Right lobe of liver (tissue), 6 donors: ENCODE measurements around the gene SPSB2. TPM values are rescaled to one million over a fixed set of nuclear protein-coding genes. Genes with fewer than 3 reads are reported as not detected.
A peak's percentile ranks its signal among the peaks of the same experiment; 100 is the strongest.

Source experiments
- ATAC-seq, 4 donors: fragments of 200-7000 bp; cut with Tn5 transposase; one replicate each; pipeline ENCODE4 v1.9.1; 2020; ENCODE audit warnings: mild to moderate bottlenecking in 4 of 4, moderate library complexity in 4 of 4
- DNase-seq, 3 donors: peaks; one replicate each; pipeline ENCODE4 v3.0.0-alpha.2; 2020
- H3K27ac ChIP-seq, 3 donors: fragments of 200-600 bp; one replicate each; pipeline ENCODE4 v1.8.0; 2022
- H3K27me3 ChIP-seq, 2 donors: fragments of 200-600 bp; one replicate each; pipeline ENCODE4 v1.8.0; 2022
- H3K36me3 ChIP-seq, 4 donors: fragments of 200-600 bp; sonication (generic) in 1 of 4; one replicate each; pipeline versions ENCODE4 v1.5.1 to v1.8.0; 2017 to 2022; ENCODE audit warnings: control low read depth in 1 of 4
- H3K4me1 ChIP-seq, 4 donors: fragments of 200-600 bp; sonication (generic) in 1 of 4; one replicate each; pipeline versions ENCODE4 v1.5.1 to v1.8.0; 2017 to 2022; ENCODE audit warnings: control low read depth in 1 of 4
- H3K4me3 ChIP-seq, 3 donors: fragments of 200-600 bp; one replicate each; pipeline ENCODE4 v1.8.0; 2022
- H3K9me3 ChIP-seq, 4 donors: fragments of 200-600 bp; sonication (generic) in 1 of 4; one replicate each; pipeline versions ENCODE4 v1.5.1 to v1.8.0; 2017 to 2022; ENCODE audit warnings: control low read depth in 1 of 4
- CTCF ChIP-seq, 4 donors: fragments of 200-600 bp in 3 of 4; fragments of 450-650 bp in 1 of 4; IDR thresholded peaks; one replicate each; pipeline versions ENCODE4 v1.5.1 to v1.8.0; 2016 to 2022; ENCODE audit warnings: antibody characterized with exemption in 4 of 4, mild to moderate bottlenecking in 2 of 4
- POLR2A ChIP-seq: fragments of 450-650 bp; IDR thresholded peaks from one replicate; pipeline ENCODE4 v1.6.1; 2017; ENCODE audit warnings: antibody characterized with exemption, mild to moderate bottlenecking
- WGBS: methylation state at CpG from one replicate; pipeline ENCODE4 v1.1.6; 2018; ENCODE audit warnings: low coverage, low lambda C conversion rate; ENCODE audit not compliant: insufficient coverage; ENCODE audit errors: missing lambda C conversion rate; 5-methylcytosine and 5-hydroxymethylcytosine counted together
- intact Hi-C, 2 donors: fragments of 100-400 bp; cut with DNase I; formaldehyde crosslinking; loops; one replicate each; pipeline versions ENCODE4 v1.11.2 to v1.14.1; 2022
- total RNA-seq, 6 experiments: library from RNA; depleted of rRNA in 2 of 6; stranded (reverse); fragments of >200 nt in 2 of 6; fragmentation: NEBNext Ultra II Directional in 3 of 6; extraction: Animal tissue kit (Norgen Biotek cat#: 25700) in 3 of 6; gene quantifications; one replicate each; pipeline versions ENCODE4 v1.1.0 to v1.2.4, GENCODE V29; 2016 to 2023
- donor health status: DM: no; HTN: yes; CAD: no.
- donor health status: DM: no; HTN: no; CAD: no.
- donor health status: DM: no; HTN: no; CAD: no.
- donor health status: DM: no; HTN: yes; CAD: no.
- donor health status: DM: no; HTN: yes; CAD: no.

Gene SPSB2
- total RNA-seq, 6 experiments from 2014 or later: 1.7 to 5.3 (median 3.6) TPM

- DNase-seq (peak; percentile 85 to 86 (median 85)), ATAC-seq (peak; percentile 83 to 87 (median 84))
- Histone ChIP-seq H3K36me3 (no peaks in the 10 kb centered on the region), H3K4me1 (peaks cover 0 to 10% (median 0%) of the 10 kb centered on the region in 4 donors), H3K27me3 (no peaks in the 10 kb centered on the region), H3K27ac (no peak overlapping the region), H3K4me3 (no peak overlapping the region), H3K9me3 (no peaks in the 10 kb centered on the region)
- 13% methylated on average over 16 of the region's 19 CpGs for WGBS
- intact Hi-C loops: loop anchor here in 1 of 2 donors (5.0 kb wide), 1 partner anchor 93 kb away; no protein-coding TSS in a partner anchor
- no peak for TF ChIP-seq POLR2A
- TF ChIP-seq CTCF (IDR thresholded peaks at IDR 0.05): peak; percentile 94 to 95 (median 94)
Measured at GRCh38 chr12:6825398-6826124, 47.5 kb downstream of the SPSB2 start.

- Histone ChIP-seq H3K27ac (no peak overlapping the region), H3K36me3 (no peaks in the 10 kb centered on the region), H3K9me3 (no peaks in the 10 kb centered on the region), H3K27me3 (no peaks in the 10 kb centered on the region), H3K4me1 (peaks cover 0 to 10% (median 0%) of the 10 kb centered on the region in 4 donors), H3K4me3 (no peak overlapping the region)
- intact Hi-C loops: loop anchor here in 1 of 2 donors (5.0 kb wide), 1 partner anchor 93 kb away; no protein-coding TSS in a partner anchor
- DNase-seq (no peak), ATAC-seq (no peak)
- TF ChIP-seq CTCF (IDR thresholded peaks at IDR 0.05): no peak
- no peak for TF ChIP-seq POLR2A
- whole genome bisulfite sequencing: 51% methylated on average over 12 of the region's 12 CpGs
Measured at GRCh38 chr12:6824901-6825381, 48.2 kb downstream of the SPSB2 start.

DNA sequence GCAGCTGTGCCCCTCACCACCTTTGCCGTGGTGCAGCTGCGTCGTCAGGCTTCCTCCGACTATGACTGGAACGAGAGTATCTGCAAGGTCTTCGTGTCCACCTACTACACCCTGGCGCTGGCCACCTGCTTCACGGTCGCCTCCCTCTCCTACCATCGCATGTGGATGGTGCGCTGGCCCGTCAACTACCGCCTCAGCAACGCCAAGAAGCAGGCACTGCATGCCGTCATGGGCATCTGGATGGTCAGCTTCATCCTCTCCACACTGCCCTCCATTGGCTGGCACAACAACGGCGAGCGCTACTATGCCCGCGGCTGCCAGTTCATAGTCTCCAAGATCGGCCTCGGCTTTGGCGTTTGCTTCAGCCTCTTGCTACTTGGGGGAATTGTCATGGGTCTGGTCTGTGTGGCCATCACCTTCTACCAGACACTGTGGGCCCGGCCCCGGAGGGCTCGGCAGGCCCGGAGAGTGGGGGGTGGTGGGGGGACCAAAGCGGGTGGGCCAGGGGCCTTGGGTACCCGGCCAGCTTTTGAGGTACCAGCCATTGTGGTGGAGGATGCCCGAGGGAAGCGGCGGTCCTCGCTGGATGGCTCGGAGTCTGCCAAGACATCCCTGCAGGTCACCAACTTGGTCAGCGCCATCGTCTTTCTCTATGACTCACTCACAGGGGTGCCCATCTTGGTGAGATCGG is 48.9 kb downstream of the SPSB2 start:
- Histone ChIP-seq H3K27me3 (no peaks in the 10 kb centered on the region), H3K36me3 (no peaks in the 10 kb centered on the region), H3K4me3 (no peak overlapping the region), H3K4me1 (peaks cover 0 to 10% (median 0%) of the 10 kb centered on the region in 4 donors), H3K9me3 (no peaks in the 10 kb centered on the region), H3K27ac (no peak overlapping the region)
- no peak for DNase-seq
- WGBS: no CpG with 5 or more reads among the region's 37 CpGs
- TF ChIP-seq CTCF (IDR thresholded peaks at IDR 0.05) (no peak), POLR2A (no peak)
- ATAC-seq: no peak
- intact Hi-C loops: no loop called here

GRCh38 chr12:6823182-6824084 is 49.7 kb downstream of the SPSB2 start:
- DNase-seq (no peak), ATAC-seq (no peak)
- no peak overlapping the region for H3K27ac ChIP-seq
- 64% methylated on average over 4 of the region's 12 CpGs for WGBS
- H3K36me3 ChIP-seq: no peaks in the 10 kb centered on the region
- no peak for TF ChIP-seq POLR2A
- no peaks in the 10 kb centered on the region for H3K27me3 ChIP-seq
- H3K9me3 ChIP-seq: no peaks in the 10 kb centered on the region
- no peak overlapping the region for H3K4me3 ChIP-seq
- peaks cover 0 to 5% (median 0%) of the 10 kb centered on the region in 4 donors for H3K4me1 ChIP-seq
- intact Hi-C loops: no loop called here
